Stimulated activated memory B cell treated with anti-CD40 and anti-IgM and Interleukin-4, amounts not matched to agents 10 μg/mL and 1 μg/mL and 100 μg/mL, for 72 hours (primary cell): ENCODE measurements around the gene PRUNE2.

Experiments used
- ATAC-seq: fragments of 150-1000 bp; cut with Tn5 transposase; 2 replicates; pipeline ENCODE4 v1.10.0; 2021
- H3K27ac Mint-ChIP-seq: one replicate; pipeline ENCODE4 v1.8.0; 2022; ENCODE audit warnings: mild to moderate bottlenecking, mixed read lengths
- H3K27me3 Mint-ChIP-seq: one replicate; pipeline ENCODE4 v1.8.0; 2022; ENCODE audit warnings: mixed read lengths
- H3K36me3 Mint-ChIP-seq: one replicate; pipeline ENCODE4 v1.8.0; 2022; ENCODE audit warnings: mixed read lengths
- H3K4me1 Mint-ChIP-seq: one replicate; pipeline ENCODE4 v1.8.0; 2022; ENCODE audit warnings: mixed read lengths
- H3K4me3 Mint-ChIP-seq: one replicate; pipeline ENCODE4 v1.8.0; 2022; ENCODE audit warnings: mild to moderate bottlenecking, moderate library complexity, mixed read lengths
- H3K9me3 Mint-ChIP-seq: one replicate; pipeline ENCODE4 v1.8.0; 2022; ENCODE audit warnings: mixed read lengths

Gene PRUNE2

GRCh38 chr9:76588316-76588715, 317.6 kb downstream of the PRUNE2 start:
- no peak overlapping the region for H3K4me3 Mint-ChIP-seq
- H3K36me3 Mint-ChIP-seq = no peaks in the 10 kb centered on the region
- no peak overlapping the region for H3K27ac Mint-ChIP-seq
- H3K4me1 Mint-ChIP-seq = peaks cover 8% of the 10 kb centered on the region
- H3K9me3 Mint-ChIP-seq = no peaks in the 10 kb centered on the region
- no peak for ATAC-seq
- H3K27me3 Mint-ChIP-seq = peaks cover 9% of the 10 kb centered on the region

DNA sequence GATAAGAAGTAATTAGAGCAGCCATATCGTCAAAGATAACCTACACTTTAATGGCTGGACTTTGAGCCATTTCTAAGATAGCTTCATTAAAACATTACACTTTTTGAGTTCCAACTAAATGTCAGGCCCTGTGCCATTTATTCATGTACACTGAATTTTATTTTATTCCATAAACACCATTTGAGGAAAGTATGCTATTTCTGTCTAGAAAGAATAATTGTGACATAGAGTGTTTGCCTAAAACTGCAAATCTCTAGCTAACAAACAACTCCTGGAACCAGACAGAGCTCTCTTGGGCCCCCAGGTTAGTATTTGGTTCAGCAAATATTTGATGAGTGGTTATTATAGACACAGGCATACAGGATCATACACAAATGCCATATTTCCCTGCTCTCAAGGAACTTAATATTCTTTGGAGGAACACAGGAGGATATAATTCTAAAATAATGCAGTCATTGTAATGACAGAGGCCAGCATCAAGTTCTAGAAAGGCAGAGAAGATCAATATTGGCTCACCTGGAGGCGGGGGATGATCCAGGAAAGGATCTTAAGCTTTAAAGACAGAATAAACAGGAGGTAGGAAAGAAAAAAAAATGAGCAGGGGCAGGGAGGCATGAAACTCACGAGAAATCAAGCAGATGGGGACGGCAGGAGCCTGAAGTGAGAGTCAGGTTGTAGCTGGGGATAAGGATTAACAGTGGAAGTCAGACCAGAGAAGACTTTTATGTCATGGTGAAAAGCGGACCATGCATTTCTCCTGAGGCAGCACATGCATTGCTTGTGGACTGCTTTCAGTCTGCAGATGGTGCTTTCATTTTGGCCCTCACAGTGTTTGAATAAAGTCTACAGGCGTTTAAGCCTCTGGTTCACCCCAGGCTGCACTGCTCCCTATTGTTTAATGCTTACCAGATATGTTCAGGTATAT, 319.3 kb downstream of the PRUNE2 start:
- Mint-ChIP-seq H3K4me1 (no peaks in the 10 kb centered on the region), H3K27ac (no peak overlapping the region), H3K27me3 (peaks cover 15% of the 10 kb centered on the region), H3K4me3 (no peak overlapping the region), H3K9me3 (no peaks in the 10 kb centered on the region), H3K36me3 (no peaks in the 10 kb centered on the region)
- ATAC-seq = no peak

DNA sequence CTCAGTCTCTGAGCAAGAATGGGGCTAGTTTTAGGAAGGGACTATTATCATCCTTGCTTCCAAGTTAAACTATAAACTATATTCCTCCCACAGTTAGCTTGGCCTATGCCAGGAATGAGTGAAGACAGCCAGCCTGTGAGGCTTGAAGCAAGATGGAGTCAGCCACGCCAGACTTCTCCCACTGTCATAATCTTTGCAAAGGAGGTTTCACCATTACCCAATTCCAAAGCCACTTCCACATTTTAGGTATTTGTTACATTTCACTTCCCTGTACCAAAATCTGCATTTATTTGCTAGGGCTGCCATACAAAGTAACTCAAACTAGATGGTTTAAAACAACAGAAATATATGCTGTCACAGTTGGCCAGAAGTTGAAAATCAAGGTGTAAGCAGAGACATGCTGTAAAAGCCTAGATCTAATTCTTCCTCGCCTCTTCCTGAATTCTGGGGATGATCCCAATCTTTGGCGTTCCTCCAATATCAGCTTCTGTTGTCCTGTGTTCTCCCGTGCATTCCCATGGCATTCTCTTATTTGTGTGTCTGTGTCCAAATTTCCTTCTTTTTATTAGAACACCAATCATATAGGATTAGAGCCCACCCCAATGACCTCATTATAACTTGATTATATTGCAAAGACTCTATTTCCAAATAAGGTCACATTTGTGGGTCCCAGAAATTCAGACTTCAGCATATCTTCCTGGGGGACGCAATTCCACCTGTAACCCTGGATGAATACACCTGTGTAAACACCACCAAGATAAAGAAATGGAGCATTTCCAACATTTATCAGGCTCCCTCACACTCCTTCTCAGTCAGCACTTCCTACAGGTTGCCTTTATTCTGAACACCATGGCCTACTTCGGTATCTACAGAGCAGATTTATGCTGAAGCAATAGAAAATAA, 320.2 kb downstream of the PRUNE2 start:
- peaks cover 13% of the 10 kb centered on the region for H3K27me3 Mint-ChIP-seq
- ATAC-seq = no peak

DNA sequence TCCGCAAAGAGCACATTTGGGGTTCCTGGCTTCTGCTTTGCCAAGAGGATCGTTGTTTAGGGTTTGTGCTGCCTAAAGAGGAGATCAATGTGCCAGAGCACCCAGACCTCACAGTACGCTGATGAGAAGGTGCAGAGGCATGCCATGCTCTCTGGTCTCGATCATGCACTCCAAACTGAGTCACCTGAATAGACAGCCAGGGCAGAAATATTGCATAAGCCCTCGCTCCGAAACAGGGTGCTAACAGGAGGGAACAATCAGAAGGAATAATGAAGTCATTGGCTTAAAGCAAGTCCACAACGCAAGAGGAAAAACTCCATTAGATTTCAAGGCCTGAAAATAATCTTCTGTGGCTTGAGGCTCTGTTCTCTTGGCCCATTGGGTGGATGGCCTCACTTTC, 322.7 kb downstream of the PRUNE2 start:
- no peak overlapping the region for H3K4me3 Mint-ChIP-seq
- H3K27ac Mint-ChIP-seq = no peak overlapping the region
- no peak for ATAC-seq
- peaks cover 18% of the 10 kb centered on the region for H3K27me3 Mint-ChIP-seq
- H3K9me3 Mint-ChIP-seq = no peaks in the 10 kb centered on the region
- no peaks in the 10 kb centered on the region for H3K36me3 Mint-ChIP-seq
- no peaks in the 10 kb centered on the region for H3K4me1 Mint-ChIP-seq

More for the DNA sequence above, 320.2 kb downstream of the PRUNE2 start:
- Mint-ChIP-seq H3K36me3 (no peaks in the 10 kb centered on the region), H3K9me3 (no peaks in the 10 kb centered on the region), H3K4me3 (no peak overlapping the region), H3K4me1 (no peaks in the 10 kb centered on the region), H3K27ac (no peak overlapping the region)

DNA sequence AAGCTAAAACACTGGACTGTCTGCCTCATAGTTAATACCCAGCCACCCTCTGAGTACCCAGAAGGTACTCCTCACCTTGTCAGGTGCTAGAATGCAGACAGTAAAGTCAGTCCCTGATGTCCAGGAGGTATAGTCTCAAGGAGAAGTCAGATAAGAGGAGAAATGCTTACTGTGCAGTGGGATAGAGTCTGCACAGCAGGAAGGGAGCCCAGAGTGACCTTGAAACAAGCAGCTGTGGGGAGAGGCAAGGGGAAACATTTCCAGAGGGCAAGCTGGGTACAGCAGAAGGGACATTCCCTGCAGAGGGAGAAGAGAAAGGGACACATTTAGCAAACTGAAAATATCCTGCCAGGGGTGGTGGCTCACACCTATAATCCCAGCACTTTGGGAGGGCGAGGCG, 324.2 kb downstream of the PRUNE2 start:
- Mint-ChIP-seq H3K4me1 (no peaks in the 10 kb centered on the region), H3K27me3 (peaks cover 18% of the 10 kb centered on the region), H3K36me3 (no peaks in the 10 kb centered on the region), H3K27ac (no peak overlapping the region), H3K4me3 (no peak overlapping the region), H3K9me3 (no peaks in the 10 kb centered on the region)
- no peak for ATAC-seq

GRCh38 chr9:76580820-76581219, 325.1 kb downstream of the PRUNE2 start:
- Mint-ChIP-seq H3K9me3 (no peaks in the 10 kb centered on the region), H3K4me3 (no peak overlapping the region), H3K36me3 (no peaks in the 10 kb centered on the region), H3K27ac (no peak overlapping the region), H3K27me3 (peaks cover 18% of the 10 kb centered on the region), H3K4me1 (no peaks in the 10 kb centered on the region)
- ATAC-seq = no peak

- Mint-ChIP-seq H3K4me1 (no peaks in the 10 kb centered on the region), H3K36me3 (no peaks in the 10 kb centered on the region), H3K9me3 (no peaks in the 10 kb centered on the region), H3K27ac (no peak overlapping the region), H3K27me3 (peaks cover 18% of the 10 kb centered on the region), H3K4me3 (no peak overlapping the region)
- no peak for ATAC-seq
Observed at GRCh38 chr9:76580188-76580587, 325.7 kb downstream of the PRUNE2 start.

DNA sequence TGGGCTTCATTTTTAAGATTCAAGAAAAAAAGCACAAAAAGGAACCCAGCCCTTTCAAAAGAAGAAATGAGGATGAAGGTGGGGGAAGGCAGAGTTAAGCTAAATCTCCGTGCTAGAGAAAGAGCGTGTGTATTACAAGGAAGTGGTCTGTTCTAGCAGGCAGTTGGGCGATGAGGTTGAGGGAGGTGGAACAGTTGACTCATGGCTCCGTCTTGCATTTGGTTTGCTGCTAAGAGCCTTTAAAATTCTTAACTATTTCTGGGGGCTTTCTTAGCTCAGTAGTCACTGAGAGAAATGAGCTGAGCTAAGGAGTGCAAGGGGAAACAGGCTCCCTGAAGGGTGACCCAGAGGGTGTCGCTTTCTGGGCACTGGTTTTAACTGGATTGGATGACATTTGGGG, 329.6 kb downstream of the PRUNE2 start:
- H3K4me3 Mint-ChIP-seq = no peak overlapping the region
- H3K9me3 Mint-ChIP-seq = no peaks in the 10 kb centered on the region
- H3K4me1 Mint-ChIP-seq = peaks cover 10% of the 10 kb centered on the region
- peak; percentile 93 for ATAC-seq
- H3K27me3 Mint-ChIP-seq = peaks cover 39% of the 10 kb centered on the region
- peak overlapping the region; percentile 60 for H3K27ac Mint-ChIP-seq
- H3K36me3 Mint-ChIP-seq = no peaks in the 10 kb centered on the region

DNA sequence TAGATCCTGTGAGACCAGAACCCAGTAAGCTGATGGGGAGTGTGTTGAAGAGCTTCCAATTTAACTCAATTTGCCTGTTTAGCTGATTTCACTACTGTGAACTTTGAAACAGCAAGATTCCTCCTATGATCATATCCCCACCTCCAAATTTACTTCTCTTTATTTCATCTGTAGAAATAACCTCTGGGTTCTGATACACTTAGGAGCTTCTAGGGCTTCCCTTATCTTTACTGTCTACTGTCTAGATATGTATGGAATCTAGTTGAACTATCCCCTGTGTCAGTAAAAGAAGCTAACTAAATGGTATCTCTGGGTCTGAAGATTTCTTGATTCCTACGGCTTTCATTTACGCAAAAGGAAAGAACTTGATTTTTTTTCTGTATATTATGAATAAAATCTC, 330.2 kb downstream of the PRUNE2 start:
- Mint-ChIP-seq H3K4me3 (no peak overlapping the region), H3K36me3 (no peaks in the 10 kb centered on the region), H3K27ac (peak overlapping the region; percentile 60), H3K4me1 (peaks cover 10% of the 10 kb centered on the region), H3K9me3 (no peaks in the 10 kb centered on the region), H3K27me3 (peaks cover 37% of the 10 kb centered on the region)
- ATAC-seq = no peak

GRCh38 chr9:76573905-76574760, 331.8 kb downstream of the PRUNE2 start:
- ATAC-seq = no peak
- H3K27me3 Mint-ChIP-seq = peaks cover 39% of the 10 kb centered on the region
- H3K9me3 Mint-ChIP-seq = peaks cover 5% of the 10 kb centered on the region
- peaks cover 10% of the 10 kb centered on the region for H3K4me1 Mint-ChIP-seq
- no peak overlapping the region for H3K27ac Mint-ChIP-seq
- no peak overlapping the region for H3K4me3 Mint-ChIP-seq
- no peaks in the 10 kb centered on the region for H3K36me3 Mint-ChIP-seq

GRCh38 chr9:76573408-76573807, 332.5 kb downstream of the PRUNE2 start:
- Mint-ChIP-seq H3K36me3 (no peaks in the 10 kb centered on the region), H3K4me3 (no peak overlapping the region), H3K27ac (no peak overlapping the region), H3K4me1 (peaks cover 10% of the 10 kb centered on the region), H3K9me3 (peaks cover 7% of the 10 kb centered on the region), H3K27me3 (peaks cover 39% of the 10 kb centered on the region)
- ATAC-seq = no peak

DNA sequence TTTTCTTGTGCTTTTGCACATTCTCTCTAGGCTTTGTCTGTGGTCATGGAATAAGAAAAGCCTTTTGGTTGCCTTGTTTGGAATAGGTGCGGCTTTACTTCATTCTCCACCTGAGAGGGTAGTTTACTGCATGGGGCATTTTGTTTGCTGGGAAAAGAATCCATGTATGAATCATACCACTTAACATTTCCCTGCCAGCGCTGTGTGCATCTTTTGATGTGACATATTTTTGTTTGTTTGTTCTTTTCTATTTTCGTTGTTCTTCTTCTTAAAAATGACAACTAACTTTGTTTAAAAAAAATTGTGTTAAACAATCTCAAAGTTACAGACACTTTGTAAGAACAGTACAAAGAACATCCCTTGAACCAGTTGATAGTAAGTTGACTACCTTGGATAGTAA, 333.8 kb downstream of the PRUNE2 start:
- ATAC-seq = no peak
- H3K27me3 Mint-ChIP-seq = peaks cover 47% of the 10 kb centered on the region
- H3K27ac Mint-ChIP-seq = no peak overlapping the region
- H3K4me3 Mint-ChIP-seq = no peak overlapping the region
- peaks cover 11% of the 10 kb centered on the region for H3K9me3 Mint-ChIP-seq
- H3K4me1 Mint-ChIP-seq = peaks cover 10% of the 10 kb centered on the region
- H3K36me3 Mint-ChIP-seq = no peaks in the 10 kb centered on the region

- H3K4me1 Mint-ChIP-seq = peaks cover 10% of the 10 kb centered on the region
- ATAC-seq = no peak
- H3K9me3 Mint-ChIP-seq = peaks cover 11% of the 10 kb centered on the region
- no peak overlapping the region for H3K27ac Mint-ChIP-seq
- H3K36me3 Mint-ChIP-seq = no peaks in the 10 kb centered on the region
- H3K27me3 Mint-ChIP-seq = peaks cover 47% of the 10 kb centered on the region
- peak overlapping the region; percentile 55 for H3K4me3 Mint-ChIP-seq
Observed at GRCh38 chr9:76571743-76572146, 334.2 kb downstream of the PRUNE2 start.

- peaks cover 11% of the 10 kb centered on the region for H3K9me3 Mint-ChIP-seq
- peak overlapping the region; percentile 43 for H3K4me3 Mint-ChIP-seq
- peaks cover 10% of the 10 kb centered on the region for H3K4me1 Mint-ChIP-seq
- H3K27ac Mint-ChIP-seq = no peak overlapping the region
- H3K27me3 Mint-ChIP-seq = peaks cover 47% of the 10 kb centered on the region
- H3K36me3 Mint-ChIP-seq = no peaks in the 10 kb centered on the region
- peak; percentile 88 for ATAC-seq
Observed at GRCh38 chr9:76571288-76571687, 334.6 kb downstream of the PRUNE2 start.

GRCh38 chr9:76570826-76571225, 335.1 kb downstream of the PRUNE2 start:
- ATAC-seq = no peak
- Mint-ChIP-seq H3K4me1 (peaks cover 10% of the 10 kb centered on the region), H3K27ac (no peak overlapping the region), H3K27me3 (peaks cover 47% of the 10 kb centered on the region), H3K36me3 (no peaks in the 10 kb centered on the region), H3K4me3 (no peak overlapping the region), H3K9me3 (peaks cover 11% of the 10 kb centered on the region)
